K562 (cell line): Measurements from ENCODE around the gene GZMB. TPM values are rescaled to one million over a fixed set of nuclear protein-coding genes. Genes with fewer than 3 reads are reported as not detected.

ENCODE experiments used
- ATAC-seq: fragments of 200-7000 bp; cut with Tn5 transposase; 3 replicates; pipeline ENCODE4 v1.9.1; 2020; ENCODE audit warnings: moderate library complexity
- BruUV-seq: library from RNA; stranded (reverse); fragments of 400-500 nt; replicated peaks from 2 replicates; lab custom pipeline; 2021; lab: Mats Ljungman, UMichigan
- CTCF ChIA-PET: fragments of 300-600 bp; formaldehyde crosslinking; extraction: SDS; loops from one replicate; lab custom pipeline; 2021; ENCODE audit warnings: low intra/inter-chr PET ratio; lab: Yijun Ruan, JAX
- POLR2A ChIA-PET: fragments of 300-600, 350-650 bp; sonication (Branson Sonifier 250); formaldehyde crosslinking; extraction: SDS; loops from one replicate; lab custom pipeline; 2021; ENCODE audit warnings: antibody characterized with exemption, inconsistent platforms; lab: Yijun Ruan, JAX
- DNase-seq, 4 experiments: peaks; one replicate each; pipeline versions ENCODE4 v3.0.0 to v3.0.0-alpha.2; 2011 to 2018; ENCODE audit warnings: low spot score in 3 of 4, mixed read lengths in 3 of 4; ENCODE audit errors: extremely low read depth in 1 of 4
- FAIRE-seq: peaks from 2 replicates; lab custom pipeline; 2011; peaks lifted over from hg19 to GRCh38; lab: Jason Lieb, UNC
- H2AFZ ChIP-seq: 2 replicates; pipeline ENCODE4 v1.6.0; 2011; ENCODE audit warnings: low read depth, low read length, control low read depth, inconsistent platforms
- H3K27ac ChIP-seq: fragments of 200-600 bp; 3 replicates; pipeline ENCODE4 v1.8.0; 2011; ENCODE audit warnings: low read depth, mild to moderate bottlenecking, control low read depth, inconsistent platforms, low read length, moderate library complexity, mixed read lengths; ENCODE audit errors: extremely low read depth
- H3K27me3 ChIP-seq, 2 experiments: fragments of 300-600 bp in 1 of 2; 2 replicates in 1 of 2; 3 replicates in 1 of 2; pipeline versions ENCODE4 v1.6.0 to v1.8.0; 2011; ENCODE audit warnings: inconsistent platforms in 2 of 2, low read length in 2 of 2, mild to moderate bottlenecking in 1 of 2, mixed read lengths in 1 of 2, moderate library complexity in 1 of 2; ENCODE audit not compliant: control insufficient read depth in 2 of 2, insufficient read depth in 2 of 2
- H3K36me3 ChIP-seq: fragments of 300-600 bp; 3 replicates; pipeline ENCODE4 v1.8.0; 2011; ENCODE audit warnings: mild to moderate bottlenecking, low read length, inconsistent platforms; ENCODE audit not compliant: control insufficient read depth, insufficient read depth
- H3K4me1 ChIP-seq, 2 experiments: fragments of 200-600 bp in 1 of 2; replicated peaks in 1 of 2; 2 replicates in 1 of 2; 3 replicates in 1 of 2; pipeline versions ENCODE4 v1.5.1 to v1.8.0; 2011; ENCODE audit warnings: inconsistent platforms in 2 of 2, low read length in 2 of 2, mild to moderate bottlenecking in 1 of 2, mixed read lengths in 1 of 2, moderate library complexity in 1 of 2; ENCODE audit not compliant: control insufficient read depth in 2 of 2, insufficient read depth in 2 of 2
- H3K4me2 ChIP-seq: 2 replicates; pipeline ENCODE4 v1.6.1; 2011; ENCODE audit warnings: low read length, control low read depth, inconsistent platforms, mixed read lengths; ENCODE audit not compliant: insufficient read depth
- H3K4me3 ChIP-seq: fragments of 200-600 bp; sonication (generic), shearing (Covaris generic); 2 replicates; pipeline ENCODE4 v1.5.1; 2016; ENCODE audit warnings: control low read depth, inconsistent platforms
- H3K79me2 ChIP-seq: fragments of 200-600 bp; 3 replicates; pipeline ENCODE4 v1.8.0; 2011; ENCODE audit warnings: low read length, inconsistent platforms; ENCODE audit not compliant: control insufficient read depth, insufficient read depth
- H3K9ac ChIP-seq, 2 experiments: 2 replicates each; pipeline versions ENCODE4 v1.6.0 to v1.6.1; 2011; ENCODE audit warnings: low read depth in 2 of 2, low read length in 2 of 2, control low read depth in 1 of 2, inconsistent platforms in 1 of 2, mild to moderate bottlenecking in 1 of 2, mixed read lengths in 1 of 2; ENCODE audit not compliant: insufficient read depth in 1 of 2
- H3K9me1 ChIP-seq: one replicate; pipeline ENCODE4 v1.6.0; 2011; ENCODE audit warnings: inconsistent platforms, mild to moderate bottlenecking, low read length, moderate library complexity; ENCODE audit not compliant: control insufficient read depth, insufficient read depth
- H3K9me3 ChIP-seq: replicated peaks from 2 replicates; pipeline ENCODE4 v1.5.1; 2011; ENCODE audit warnings: low read depth, low read length, inconsistent platforms; ENCODE audit not compliant: control insufficient read depth, insufficient read depth
- H4K20me1 ChIP-seq: replicated peaks from 2 replicates; pipeline ENCODE4 v1.6.1; 2011; ENCODE audit warnings: low read length, inconsistent platforms, mixed read lengths; ENCODE audit not compliant: control insufficient read depth, insufficient read depth
- ARID1B ChIP-seq: fragments of 450-650 bp; IDR thresholded peaks from 2 replicates; pipeline ENCODE4 v1.6.1; 2016; ENCODE audit warnings: antibody characterized with exemption, mild to moderate bottlenecking, inconsistent platforms
- BCOR ChIP-seq: fragments of 450-650 bp; IDR thresholded peaks from 2 replicates; pipeline ENCODE4 v1.6.1; 2016
- CHD1 ChIP-seq: fragments of 200-600 bp; sonication (generic); IDR thresholded peaks from one replicate; pipeline ENCODE4 v1.6.1; 2012; ENCODE audit warnings: mild to moderate bottlenecking, moderate library complexity, low read length, inconsistent platforms
- CTBP1 ChIP-seq: fragments of 450-650 bp; IDR thresholded peaks from 2 replicates; pipeline ENCODE4 v1.6.1; 2016; ENCODE audit warnings: borderline replicate concordance
- FOS ChIP-seq: IDR thresholded peaks from 3 replicates; pipeline ENCODE4 v1.6.1; 2011; ENCODE audit not compliant: insufficient read length; ENCODE audit errors: extremely low read depth
- HNRNPL ChIP-seq: fragments of 200-400 bp; formaldehyde crosslinking; IDR thresholded peaks from 2 replicates; pipeline ENCODE4 v1.6.1; 2017; ENCODE audit warnings: low read depth, mild to moderate bottlenecking, low read length
- NR2C1 ChIP-seq, 2 experiments: fragments of 450-650 bp; IDR thresholded peaks; 2 replicates each; pipeline ENCODE4 v1.6.1; 2017; ENCODE audit warnings: mild to moderate bottlenecking in 2 of 2, antibody characterized with exemption in 1 of 2, inconsistent platforms in 1 of 2, missing compliant biosample characterization in 1 of 2, missing genetic modification characterization in 1 of 2
- POLR2A ChIP-seq: fragments of 450-650 bp; conservative IDR thresholded peaks from 2 replicates; pipeline ENCODE4 v1.6.1; 2016
- RBM14 ChIP-seq: fragments of 200-400 bp; formaldehyde crosslinking; IDR thresholded peaks from 2 replicates; pipeline ENCODE4 v1.6.1; 2018; ENCODE audit warnings: low read depth, mild to moderate bottlenecking, low read length, moderate library complexity, borderline replicate concordance; ENCODE audit not compliant: insufficient read depth
- SMARCA5 ChIP-seq: fragments of 450-650 bp; IDR thresholded peaks from 2 replicates; pipeline ENCODE4 v1.6.1; 2016
- TAL1 ChIP-seq: fragments of 450-650 bp; IDR thresholded peaks from 2 replicates; pipeline ENCODE4 v1.6.1; 2016; ENCODE audit warnings: mild to moderate bottlenecking
- XRCC4 ChIP-seq: IDR thresholded peaks from one replicate; pipeline ENCODE4 v1.6.1; 2011; ENCODE audit not compliant: insufficient read depth, insufficient read length; ENCODE audit errors: extremely low read depth
- ZNF24 ChIP-seq: fragments of 450-650 bp; IDR thresholded peaks from 2 replicates; pipeline ENCODE4 v1.6.1; 2016
- ZNF384 ChIP-seq: IDR thresholded peaks from 2 replicates; pipeline ENCODE4 v1.6.1; 2012; ENCODE audit warnings: low read depth, low read length, improper control_type of control experiment
- ZNF780A ChIP-seq: fragments of 250-450 bp; sonication (Bioruptor Pico); IDR thresholded peaks from 2 replicates; pipeline ENCODE4 v1.5.0; 2021; ENCODE audit warnings: mild to moderate bottlenecking
- ZNF785 ChIP-seq: fragments of 250-450 bp; sonication (Bioruptor Pico); IDR thresholded peaks from 2 replicates; pipeline ENCODE4 v1.4.0; 2020; ENCODE audit warnings: mild to moderate bottlenecking
- ZNF830 ChIP-seq: fragments of 250-450 bp; sonication (Bioruptor Pico); IDR thresholded peaks from 2 replicates; pipeline ENCODE4 v1.5.0; 2021; ENCODE audit warnings: mild to moderate bottlenecking
- ZSCAN29 ChIP-seq: fragments of 450-650 bp; IDR thresholded peaks from 2 replicates; pipeline ENCODE4 v1.6.1; 2017
- WGBS: fragments of 100-300 bp; shearing (Covaris generic); methylation state at CpG from one replicate; pipeline ENCODE4 v1.1.6; 2016; ENCODE audit warnings: low coverage, mixed read lengths; ENCODE audit not compliant: insufficient coverage; ENCODE audit errors: missing lambda C conversion rate; 5-methylcytosine and 5-hydroxymethylcytosine counted together
- in situ Hi-C: fragments of 300-500 bp; cut with MboI; formaldehyde crosslinking; loops from 4 replicates; pipeline ENCODE4 v1.15.0; 2018; ENCODE audit warnings: inconsistent platforms, mixed read lengths
- intact Hi-C: fragments of 100-400 bp; cut with micrococcal nuclease; formaldehyde crosslinking; loops from 2 replicates; pipeline ENCODE4 v1.14.2; 2022
- polyA plus RNA-seq, 8 experiments: library from polyadenylated mRNA; depleted of rRNA in 4 of 8; stranded (reverse) in 5 of 8; unstranded in 3 of 8; fragments of >200 nt; fragmentation: Nextera tagmentation in 2 of 8; fragmentation: Illumina TruSeq in 1 of 8; extraction: Ambion mirVana in 2 of 8; extraction: Trizol in 1 of 8; gene quantifications; 2 replicates each; pipeline versions ENCODE4 v1.2.1 to v1.2.3, GENCODE V29; 2011 to 2014; ENCODE audit warnings: inconsistent platforms in 1 of 8, missing spikeins in 1 of 8
- total RNA-seq, 7 experiments: library from RNA; depleted of rRNA in 6 of 7; stranded (reverse); fragments of >200 nt in 6 of 7; fragmentation: Illumina TruSeq in 2 of 7; extraction: Trizol in 2 of 7; gene quantifications; 2 replicates each; pipeline versions ENCODE4 v1.2.1 to v1.2.3, GENCODE V29; 2011 to 2021; ENCODE audit warnings: low replicate concordance in 1 of 7
- TF ChIP-seq, protein P1 (sequence below): sonication (generic); formaldehyde crosslinking; IDR thresholded peaks from 2 replicates; pipeline ENCODE4 v1.8.0; 2022; ENCODE audit warnings: mild to moderate bottlenecking, low read depth, missing genetic modification reagents
- TF ChIP-seq, protein P2 (sequence below), 2 experiments: fragments of 450-650 bp; IDR thresholded peaks; 2 replicates each; pipeline ENCODE4 v1.6.1; 2018; ENCODE audit warnings: mild to moderate bottlenecking in 2 of 2, low read depth in 1 of 2; ENCODE audit not compliant: partially characterized antibody in 2 of 2

The GZMB gene
- total and polyA plus RNA-seq, 9 of the 15 experiments (the other 6 are each of a cell fraction or from before 2014, with no cell fraction given): 0.08 to 0.95 (median 0.68) TPM; not detected in 6

DNA sequence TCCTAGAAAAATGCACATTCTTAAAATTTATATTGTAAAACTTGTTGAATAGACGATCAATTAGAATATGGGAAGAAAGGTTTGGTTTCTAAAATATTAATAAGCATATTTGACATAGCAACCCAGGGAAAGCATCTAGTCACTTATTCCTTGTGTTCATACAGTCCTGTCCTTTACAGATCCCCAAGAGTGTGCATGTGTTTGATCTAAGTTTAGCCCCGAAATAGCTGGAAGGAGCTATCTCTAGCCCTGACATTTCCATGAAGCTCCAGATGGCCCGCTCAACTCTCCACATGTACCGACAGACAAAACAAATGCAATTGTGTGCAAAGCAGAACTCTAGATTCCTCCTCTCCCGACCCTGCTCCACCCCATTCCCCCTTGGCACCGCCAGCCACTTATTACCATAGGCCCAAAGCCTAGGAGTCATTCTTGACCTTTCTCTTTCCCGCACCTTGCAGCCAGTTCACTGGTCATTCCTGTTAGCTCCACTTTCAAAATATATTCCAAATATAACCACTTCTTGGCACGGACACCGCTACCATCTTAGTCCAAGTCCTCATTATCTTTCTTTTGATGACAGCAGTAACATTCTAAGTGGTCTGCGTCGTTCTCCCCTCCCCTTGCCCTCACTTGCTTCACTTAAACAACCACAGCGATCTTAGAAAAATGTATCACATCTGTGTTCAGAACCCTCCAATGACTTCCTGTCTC is 45.4 kb upstream of the GZMB start:
- no peaks in the 10 kb centered on the region for H3K9me1 ChIP-seq
- no peaks in the 10 kb centered on the region for H4K20me1 ChIP-seq
- H3K27me3 ChIP-seq: no peaks in the 10 kb centered on the region
- in situ Hi-C loops: loop anchor here (25.0 kb wide), 1 partner anchor 342 kb away; the partner anchor contains the start of genes ADCY4 and RIPK3
- ATAC-seq (peak; percentile 38), FAIRE-seq (no peak), DNase-seq (no peak)
- no peaks in the 10 kb centered on the region for H3K4me1 ChIP-seq
- H3K4me3 ChIP-seq: no peak overlapping the region
- no peak overlapping the region; the same call in 1 of the 2 replicates for H3K4me2 ChIP-seq
- no peak overlapping the region for H3K27ac ChIP-seq
- H3K9me3 ChIP-seq: no peaks in the 10 kb centered on the region
- POLR2A ChIA-PET: interaction anchor here (0.6 to 1.1 kb wide), 2 partner anchors 11 to 286 kb away, joined by 3 read pairs; no protein-coding TSS in a partner anchor
- BruUV-seq: no TSS peak
- H3K79me2 ChIP-seq: no peaks in the 10 kb centered on the region
- H3K9ac ChIP-seq: no peak overlapping the region
- H3K36me3 ChIP-seq: no peaks in the 10 kb centered on the region
- no peak for TF ChIP-seq CHD1
- no peak for TF ChIP-seq POLR2A
- no peak for TF ChIP-seq CTBP1
- TF ChIP-seq ZNF384: no peak
- TF ChIP-seq ARID1B: no peak
- TF ChIP-seq XRCC4: no peak
- TF ChIP-seq ZNF785 (CRISPR knock-in tag): no peak
- no peak for TF ChIP-seq TAL1
- TF ChIP-seq ZNF780A (CRISPR knock-in tag): no peak
- TF ChIP-seq ZNF830 (CRISPR knock-in tag): no peak
- no peak for TF ChIP-seq SMARCA5
- TF ChIP-seq BCOR: no peak
- no peak for TF ChIP-seq HNRNPL
- no peak for TF ChIP-seq ZNF24
- no peak for TF ChIP-seq NR2C1 (IDR thresholded peaks at IDR 0.05)
- TF ChIP-seq NR2C1 (tag; IDR thresholded peaks at IDR 0.05): no peak
- TF ChIP-seq, protein P1, sequence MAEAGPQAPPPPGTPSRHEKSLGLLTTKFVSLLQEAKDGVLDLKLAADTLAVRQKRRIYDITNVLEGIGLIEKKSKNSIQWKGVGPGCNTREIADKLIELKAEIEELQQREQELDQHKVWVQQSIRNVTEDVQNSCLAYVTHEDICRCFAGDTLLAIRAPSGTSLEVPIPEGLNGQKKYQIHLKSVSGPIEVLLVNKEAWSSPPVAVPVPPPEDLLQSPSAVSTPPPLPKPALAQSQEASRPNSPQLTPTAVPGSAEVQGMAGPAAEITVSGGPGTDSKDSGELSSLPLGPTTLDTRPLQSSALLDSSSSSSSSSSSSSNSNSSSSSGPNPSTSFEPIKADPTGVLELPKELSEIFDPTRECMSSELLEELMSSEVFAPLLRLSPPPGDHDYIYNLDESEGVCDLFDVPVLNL (CRISPR knock-in tag): no peak
- TF ChIP-seq, protein P2, sequence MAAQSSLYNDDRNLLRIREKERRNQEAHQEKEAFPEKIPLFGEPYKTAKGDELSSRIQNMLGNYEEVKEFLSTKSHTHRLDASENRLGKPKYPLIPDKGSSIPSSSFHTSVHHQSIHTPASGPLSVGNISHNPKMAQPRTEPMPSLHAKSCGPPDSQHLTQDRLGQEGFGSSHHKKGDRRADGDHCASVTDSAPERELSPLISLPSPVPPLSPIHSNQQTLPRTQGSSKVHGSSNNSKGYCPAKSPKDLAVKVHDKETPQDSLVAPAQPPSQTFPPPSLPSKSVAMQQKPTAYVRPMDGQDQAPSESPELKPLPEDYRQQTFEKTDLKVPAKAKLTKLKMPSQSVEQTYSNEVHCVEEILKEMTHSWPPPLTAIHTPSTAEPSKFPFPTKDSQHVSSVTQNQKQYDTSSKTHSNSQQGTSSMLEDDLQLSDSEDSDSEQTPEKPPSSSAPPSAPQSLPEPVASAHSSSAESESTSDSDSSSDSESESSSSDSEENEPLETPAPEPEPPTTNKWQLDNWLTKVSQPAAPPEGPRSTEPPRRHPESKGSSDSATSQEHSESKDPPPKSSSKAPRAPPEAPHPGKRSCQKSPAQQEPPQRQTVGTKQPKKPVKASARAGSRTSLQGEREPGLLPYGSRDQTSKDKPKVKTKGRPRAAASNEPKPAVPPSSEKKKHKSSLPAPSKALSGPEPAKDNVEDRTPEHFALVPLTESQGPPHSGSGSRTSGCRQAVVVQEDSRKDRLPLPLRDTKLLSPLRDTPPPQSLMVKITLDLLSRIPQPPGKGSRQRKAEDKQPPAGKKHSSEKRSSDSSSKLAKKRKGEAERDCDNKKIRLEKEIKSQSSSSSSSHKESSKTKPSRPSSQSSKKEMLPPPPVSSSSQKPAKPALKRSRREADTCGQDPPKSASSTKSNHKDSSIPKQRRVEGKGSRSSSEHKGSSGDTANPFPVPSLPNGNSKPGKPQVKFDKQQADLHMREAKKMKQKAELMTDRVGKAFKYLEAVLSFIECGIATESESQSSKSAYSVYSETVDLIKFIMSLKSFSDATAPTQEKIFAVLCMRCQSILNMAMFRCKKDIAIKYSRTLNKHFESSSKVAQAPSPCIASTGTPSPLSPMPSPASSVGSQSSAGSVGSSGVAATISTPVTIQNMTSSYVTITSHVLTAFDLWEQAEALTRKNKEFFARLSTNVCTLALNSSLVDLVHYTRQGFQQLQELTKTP (IDR thresholded peaks at IDR 0.05; ENCODE audit: low read depth in 1 of 2, partially characterized antibody in 2 of 2): no peak
- no peak for TF ChIP-seq RBM14
- no peak for TF ChIP-seq ZSCAN29
- TF ChIP-seq FOS: no peak
- 25% methylated on average over 12 of the region's 12 CpGs for WGBS
- intact Hi-C loops: loop anchor here (1.0 kb wide), 1 partner anchor 198 kb away; no protein-coding TSS in a partner anchor
- H2AFZ ChIP-seq: peak overlapping the region; percentile 76
- CTCF ChIA-PET: interaction anchor here (2.2 kb wide), 1 partner anchor 198 kb away, joined by 9 read pairs; no protein-coding TSS in a partner anchor
